ENCODE results near the gene NDUFB2.
"Not testable (repeated sequence)": the region's sequence is repeated elsewhere in the genome, so short reads cannot be mapped to it uniquely, and the experiment has no call there.

Gene NDUFB2

DNA sequence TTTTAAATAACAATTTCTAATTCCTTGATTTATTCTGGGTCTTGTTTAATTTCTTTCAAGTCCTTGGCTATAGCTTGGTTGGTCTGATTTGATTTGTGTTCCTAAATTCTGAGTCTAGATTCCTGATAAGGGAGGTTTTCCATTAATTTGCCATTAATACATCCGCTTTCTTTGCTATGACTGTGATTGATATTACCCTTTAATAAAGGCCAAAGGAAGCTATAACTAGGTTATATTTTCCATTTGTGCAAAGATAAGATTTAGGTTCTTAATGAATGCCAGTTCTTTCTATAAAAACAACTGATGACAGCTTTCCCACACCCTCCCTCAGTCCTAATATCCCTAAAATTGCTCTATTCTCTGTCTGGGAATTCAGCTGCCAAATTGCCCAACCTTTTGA is 28.2 kb downstream of the NDUFB2 start:
- TF ChIP-seq SPI1 (IDR thresholded peaks at IDR 0.05; ENCODE audit: low read depth, low read length) (no peak), PAX5 (IDR thresholded peaks at IDR 0.05; ENCODE audit: insufficient read depth, low read length, severe bottlenecking) (no peak), POLR2AphosphoS5 (IDR thresholded peaks at IDR 0.05; ENCODE audit: low read depth, low read length) (no peak), TAF1 (IDR thresholded peaks at IDR 0.05; ENCODE audit: low read depth, low read length) (no peak), POLR2A (IDR thresholded peaks at IDR 0.05; ENCODE audit: low read depth, low read length) (no peak), POU2F2 (IDR thresholded peaks at IDR 0.05; ENCODE audit: low read depth, low read length) (no peak)
- FAIRE-seq = no peak
- no peak for DNase-seq (ENCODE audit: insufficient read length, low spot score)

DNA sequence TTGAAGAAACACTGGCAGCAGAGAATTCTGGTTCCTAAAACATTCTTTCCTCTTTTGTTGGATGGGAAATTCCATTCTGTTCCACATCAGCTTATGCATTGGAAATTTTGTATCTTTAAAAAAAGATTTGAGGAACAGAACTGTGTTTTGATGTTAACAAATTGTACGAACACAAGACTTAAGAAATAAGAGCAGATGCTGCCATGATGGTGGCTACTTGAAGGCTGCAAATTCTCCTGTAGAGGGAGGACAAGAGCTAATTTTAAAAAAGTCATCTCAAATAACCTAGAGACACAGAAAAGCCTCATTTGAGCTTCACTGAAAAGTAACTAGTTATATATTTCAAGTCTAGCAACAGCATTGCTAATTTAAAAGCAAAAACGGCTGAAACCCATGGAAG is 29.8 kb downstream of the NDUFB2 start:
- DNase-seq (ENCODE audit: insufficient read length, low spot score) (no peak), FAIRE-seq (no peak)

DNA sequence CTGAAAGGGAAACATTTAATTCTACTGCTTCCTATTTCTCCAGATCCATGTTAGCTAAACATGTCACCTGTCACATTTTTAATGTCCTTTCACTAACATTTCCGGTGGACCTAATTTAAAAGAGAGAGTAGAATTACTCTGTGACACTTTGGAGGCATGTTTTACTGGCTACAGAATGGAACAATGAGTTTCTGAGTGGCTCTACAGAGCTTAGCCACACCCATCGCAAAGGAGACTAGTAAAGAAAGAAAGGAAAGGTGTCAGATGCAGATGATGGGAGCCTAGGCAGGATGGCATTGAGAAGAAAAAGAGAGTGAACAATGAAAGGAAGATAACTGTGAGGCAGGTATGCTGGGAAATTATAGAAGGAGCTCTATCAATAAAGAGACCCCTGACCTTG is 35.9 kb downstream of the NDUFB2 start:
- TF ChIP-seq TAF1 (IDR thresholded peaks at IDR 0.05; ENCODE audit: low read depth, low read length) = no peak
- FAIRE-seq (no peak), DNase-seq (ENCODE audit: insufficient read length, low spot score) (no peak)

More for the DNA sequence above, 29.8 kb downstream of the NDUFB2 start:
- TF ChIP-seq POLR2A (IDR thresholded peaks at IDR 0.05; ENCODE audit: low read depth, low read length) (no peak), PAX5 (IDR thresholded peaks at IDR 0.05; ENCODE audit: insufficient read depth, low read length, severe bottlenecking) (no peak), TAF1 (IDR thresholded peaks at IDR 0.05; ENCODE audit: low read depth, low read length) (no peak), POLR2AphosphoS5 (IDR thresholded peaks at IDR 0.05; ENCODE audit: low read depth, low read length) (no peak), SPI1 (IDR thresholded peaks at IDR 0.05; ENCODE audit: low read depth, low read length) (no peak), POU2F2 (IDR thresholded peaks at IDR 0.05; ENCODE audit: low read depth, low read length) (no peak)

DNA sequence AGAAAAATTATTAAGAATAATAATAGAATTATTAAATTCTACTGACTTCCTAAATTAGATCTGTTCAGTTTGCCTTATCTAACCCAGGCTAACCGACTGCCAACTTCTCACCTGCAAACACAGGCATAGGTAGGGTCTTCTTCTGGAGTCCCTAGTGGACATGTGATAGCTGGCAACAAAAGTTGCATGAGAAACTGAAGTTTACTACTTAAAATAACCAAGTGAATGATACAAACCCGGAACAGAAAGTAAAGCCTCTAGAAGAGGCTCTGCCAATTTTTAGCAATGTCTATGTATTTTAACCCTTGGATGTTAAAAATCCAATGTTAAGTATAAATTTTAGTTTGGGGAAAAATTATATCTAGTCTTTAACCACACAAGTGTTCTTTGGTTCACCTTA is 37.6 kb downstream of the NDUFB2 start:
- TF ChIP-seq POLR2A (IDR thresholded peaks at IDR 0.05; ENCODE audit: low read depth, low read length) (no peak), POU2F2 (IDR thresholded peaks at IDR 0.05; ENCODE audit: low read depth, low read length) (no peak), PAX5 (IDR thresholded peaks at IDR 0.05; ENCODE audit: insufficient read depth, low read length, severe bottlenecking) (no peak), SPI1 (IDR thresholded peaks at IDR 0.05; ENCODE audit: low read depth, low read length) (no peak)
- no peak for DNase-seq (ENCODE audit: insufficient read length, low spot score)
- FAIRE-seq = no peak

GRCh38 chr7:140734729-140735128 is 38.2 kb downstream of the NDUFB2 start:
- FAIRE-seq = no peak
- TF ChIP-seq POLR2AphosphoS5 (IDR thresholded peaks at IDR 0.05; ENCODE audit: low read depth, low read length) (no peak), PAX5 (IDR thresholded peaks at IDR 0.05; ENCODE audit: insufficient read depth, low read length, severe bottlenecking) (no peak)
- DNase-seq (ENCODE audit: insufficient read length, low spot score) = no peak

DNA sequence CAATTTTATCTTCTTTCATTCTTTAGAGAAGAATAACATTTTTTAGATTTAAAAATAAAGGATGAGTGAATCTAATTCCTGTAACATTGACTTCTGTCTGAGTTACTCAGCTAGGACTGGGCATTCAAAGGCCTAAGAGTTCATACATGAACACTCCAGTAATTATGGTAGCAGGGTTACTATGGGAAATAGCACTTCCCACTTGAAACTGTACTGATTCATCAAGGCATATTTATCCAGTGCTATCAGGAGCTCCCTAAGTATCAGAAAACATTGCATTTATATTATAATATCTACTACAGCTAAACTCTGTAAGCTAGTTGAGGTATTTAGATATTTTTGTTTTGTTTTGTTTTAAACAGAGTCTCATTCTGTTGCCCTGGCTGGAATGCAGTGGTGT is 41.8 kb downstream of the NDUFB2 start:
- TF ChIP-seq POLR2AphosphoS5 (IDR thresholded peaks at IDR 0.05; ENCODE audit: low read depth, low read length) = no peak
- no peak for TF ChIP-seq POLR2A (IDR thresholded peaks at IDR 0.05; ENCODE audit: low read depth, low read length)
- TF ChIP-seq PAX5 (IDR thresholded peaks at IDR 0.05; ENCODE audit: insufficient read depth, low read length, severe bottlenecking) = no peak
- TF ChIP-seq POU2F2 (IDR thresholded peaks at IDR 0.05; ENCODE audit: low read depth, low read length) = no peak
- FAIRE-seq = no peak
- DNase-seq (ENCODE audit: insufficient read length, low spot score) = no peak

GRCh38 chr7:140743255-140743654 is 46.7 kb downstream of the NDUFB2 start:
- not testable (repeated sequence) for DNase-seq (ENCODE audit: insufficient read length, low spot score); FAIRE-seq

DNA sequence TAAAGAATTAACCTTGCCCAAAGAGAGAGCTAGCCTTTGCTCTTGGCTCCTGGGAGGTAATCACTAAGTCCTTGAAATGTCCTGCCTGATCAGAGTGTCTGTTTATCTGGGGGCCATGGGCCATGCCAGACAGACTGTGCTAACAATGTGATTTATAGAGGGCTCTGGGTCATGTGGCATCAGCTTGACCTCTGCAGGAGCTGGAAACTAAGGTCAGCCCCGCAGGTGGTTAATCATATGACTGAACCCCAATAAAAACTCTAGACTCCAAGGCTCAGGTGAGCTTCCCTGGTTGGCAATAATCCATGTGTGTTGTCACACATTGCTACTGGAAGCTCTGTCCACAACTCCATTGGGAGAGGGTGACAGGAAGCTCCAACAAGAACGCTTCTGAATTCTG is 47.5 kb downstream of the NDUFB2 start:
- FAIRE-seq = no peak
- DNase-seq (ENCODE audit: insufficient read length, low spot score) = no peak
- TF ChIP-seq POLR2A (IDR thresholded peaks at IDR 0.05; ENCODE audit: low read depth, low read length) (no peak), TAF1 (IDR thresholded peaks at IDR 0.05; ENCODE audit: low read depth, low read length) (no peak), POU2F2 (IDR thresholded peaks at IDR 0.05; ENCODE audit: low read depth, low read length) (no peak), POLR2AphosphoS5 (IDR thresholded peaks at IDR 0.05; ENCODE audit: low read depth, low read length) (no peak), PAX5 (IDR thresholded peaks at IDR 0.05; ENCODE audit: insufficient read depth, low read length, severe bottlenecking) (no peak), SPI1 (IDR thresholded peaks at IDR 0.05; ENCODE audit: low read depth, low read length) (no peak)

DNA sequence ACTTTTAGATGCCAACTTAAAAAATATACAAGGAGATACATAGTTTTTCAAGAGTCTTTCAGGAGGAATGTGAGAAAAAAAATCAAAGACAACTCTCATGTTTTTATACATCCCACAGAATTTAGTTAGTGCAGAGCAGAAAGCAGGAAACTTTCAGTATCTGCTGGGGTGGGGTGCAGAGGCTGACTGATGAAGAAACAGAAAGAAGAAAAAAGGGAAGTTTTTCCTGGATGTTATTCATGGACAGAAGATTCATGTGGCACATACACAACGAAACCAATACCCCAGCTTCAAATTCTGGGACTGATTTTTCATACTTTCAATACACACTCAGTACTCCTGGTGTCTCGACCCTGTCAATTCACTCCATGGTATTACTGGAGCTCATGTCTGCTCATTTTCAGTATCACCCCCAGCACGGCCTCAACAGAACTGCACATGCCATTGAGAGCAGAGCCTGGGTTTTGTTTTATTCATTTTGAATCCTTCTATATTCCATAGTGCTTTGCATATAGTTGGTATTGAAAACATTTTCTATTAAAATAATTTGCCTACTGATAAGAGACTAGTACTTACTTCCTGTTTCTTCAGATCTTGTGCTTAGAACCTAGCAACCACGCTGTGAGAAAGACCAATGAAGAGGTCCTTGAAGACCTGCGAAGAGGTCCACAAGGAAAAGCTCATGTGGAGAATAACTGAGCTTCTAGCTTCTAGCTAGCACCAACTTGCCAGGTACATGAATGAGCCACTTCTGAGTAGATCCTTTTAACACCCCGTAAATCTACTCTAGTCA is 49.0 kb downstream of the NDUFB2 start:
- no peak for FAIRE-seq
- no peak for DNase-seq (ENCODE audit: insufficient read length, low spot score)
- no peak for TF ChIP-seq SPI1 (IDR thresholded peaks at IDR 0.05; ENCODE audit: low read depth, low read length)
- no peak for TF ChIP-seq POU2F2 (IDR thresholded peaks at IDR 0.05; ENCODE audit: low read depth, low read length)

DNA sequence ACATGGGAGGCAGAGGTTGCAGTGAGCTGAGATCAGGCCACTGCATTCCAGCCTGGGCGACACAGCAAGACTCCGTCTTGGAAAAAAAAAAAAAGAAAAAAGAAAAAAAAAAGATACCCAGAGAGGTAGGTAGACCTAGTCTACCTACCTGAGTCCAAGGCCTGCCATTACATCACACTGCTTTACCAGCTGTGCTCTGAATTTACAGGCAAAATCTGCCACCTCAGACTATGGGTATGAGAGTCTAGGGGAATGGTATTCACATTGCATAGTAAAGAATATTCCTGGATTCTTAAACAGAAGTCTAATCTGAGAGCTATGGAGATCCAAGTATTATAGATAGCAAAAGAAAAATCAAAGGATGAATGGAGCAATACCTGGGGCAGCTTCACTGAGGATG is 50.2 kb downstream of the NDUFB2 start:
- FAIRE-seq (no peak), DNase-seq (ENCODE audit: insufficient read length, low spot score) (no peak)
- TF ChIP-seq POLR2AphosphoS5 (IDR thresholded peaks at IDR 0.05; ENCODE audit: low read depth, low read length) (no peak), SPI1 (IDR thresholded peaks at IDR 0.05; ENCODE audit: low read depth, low read length) (no peak), PAX5 (IDR thresholded peaks at IDR 0.05; ENCODE audit: insufficient read depth, low read length, severe bottlenecking) (no peak), TAF1 (IDR thresholded peaks at IDR 0.05; ENCODE audit: low read depth, low read length) (no peak), POU2F2 (IDR thresholded peaks at IDR 0.05; ENCODE audit: low read depth, low read length) (no peak), POLR2A (IDR thresholded peaks at IDR 0.05; ENCODE audit: low read depth, low read length) (no peak)

DNA sequence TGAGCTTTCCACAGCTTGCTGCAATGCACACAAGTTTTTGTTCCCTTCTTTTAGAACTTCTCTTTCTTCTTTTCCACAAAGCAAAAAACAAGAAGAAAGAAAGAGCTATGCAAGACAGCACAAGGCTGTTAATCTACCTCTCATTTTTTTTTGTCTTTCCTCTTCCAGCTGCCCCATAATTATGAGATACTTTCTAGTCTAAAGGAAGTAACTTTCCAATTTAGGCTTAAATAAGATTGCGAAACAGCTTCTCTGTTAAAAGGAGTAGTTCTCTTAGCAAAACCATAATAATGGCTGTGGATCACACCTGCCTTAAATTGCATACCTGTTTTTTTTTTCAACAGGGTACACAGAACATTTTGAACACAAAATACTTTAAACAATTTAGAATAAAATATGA is 56.0 kb downstream of the NDUFB2 start:
- DNase-seq (ENCODE audit: insufficient read length, low spot score) (no peak), FAIRE-seq (no peak)
- TF ChIP-seq PAX5 (IDR thresholded peaks at IDR 0.05; ENCODE audit: insufficient read depth, low read length, severe bottlenecking) (no peak), TAF1 (IDR thresholded peaks at IDR 0.05; ENCODE audit: low read depth, low read length) (no peak), POLR2A (IDR thresholded peaks at IDR 0.05; ENCODE audit: low read depth, low read length) (no peak), POU2F2 (IDR thresholded peaks at IDR 0.05; ENCODE audit: low read depth, low read length) (no peak), POLR2AphosphoS5 (IDR thresholded peaks at IDR 0.05; ENCODE audit: low read depth, low read length) (no peak), SPI1 (IDR thresholded peaks at IDR 0.05; ENCODE audit: low read depth, low read length) (no peak)

Data from GM12891 (cell line).